ENCODE measurements around the gene CABLES1. TPM values are rescaled to one million over a fixed set of nuclear protein-coding genes. Genes with fewer than 3 reads are reported as not detected.

CABLES1 gene
- total and polyA plus RNA-seq, 2 of the 4 experiments (the other 2 are of a cell fraction): 4.7 to 5.7 TPM

- no TSS peak for BruUV-seq (replicated peaks)
These were observed 22.8 kb downstream of the CABLES1 start for GRCh38 chr18:23158058-23158457.

More at GRCh38 chr18:23158058-23158457, 22.8 kb downstream of the CABLES1 start:
- Histone ChIP-seq H4K5ac (ENCODE audit: low read depth, low read length) (no peak overlapping the region), H3K4me1 (ENCODE audit: control insufficient read depth, insufficient read depth, low read length) (peaks cover 9% of the 10 kb centered on the region), H3K9me1 (ENCODE audit: insufficient read depth, low read length) (peaks cover 13% of the 10 kb centered on the region), H3K4me2 (ENCODE audit: low read depth, low read length) (no peak overlapping the region), H3K36me3 (ENCODE audit: control insufficient read depth, insufficient read depth, low read length) (peaks cover 3% of the 10 kb centered on the region; the same call in 1 of the 2 replicates), H4K20me1 (ENCODE audit: insufficient read depth, low read length) (peaks cover 61% of the 10 kb centered on the region), H3K9ac (ENCODE audit: low read depth, low read length) (no peak overlapping the region), H3K23ac (ENCODE audit: low read depth, low read length) (no peak overlapping the region), H2AFZ (replicated peaks; ENCODE audit: low read length, poor library complexity) (no peak overlapping the region), H3K18ac (ENCODE audit: low read depth, low read length) (no peak overlapping the region), H3K4me3 (ENCODE audit: insufficient read depth, low read depth, low read length) (no peak overlapping the region), H3K79me1 (ENCODE audit: low read depth in 1 of 2, low read length in 2 of 2) (peaks cover 25 to 85% of the 10 kb centered on the region in 2 experiments), H2AK9ac (replicated peaks; ENCODE audit: low read depth, low read length, poor library complexity) (no peak overlapping the region), H3K56ac (ENCODE audit: extremely low read depth, insufficient read depth, low read length) (no peak overlapping the region), H3K14ac (replicated peaks; ENCODE audit: low read depth, low read length) (0 out of 2 replicates have a peak overlapping the region, but pooled peaks have one; percentile 18), H2AK5ac (ENCODE audit: low read depth, low read length) (no peak overlapping the region), H4K91ac (ENCODE audit: insufficient read depth, low read depth, low read length) (no peak overlapping the region), H3K4ac (ENCODE audit: low read depth, low read length) (no peak overlapping the region), H2BK15ac (ENCODE audit: low read depth, low read length) (no peak overlapping the region), H2BK120ac (ENCODE audit: low read depth, low read length) (no peak overlapping the region), H3K27me3 (ENCODE audit: control insufficient read depth, insufficient read depth, low read length) (no peaks in the 10 kb centered on the region), H2BK20ac (ENCODE audit: low read depth, low read length) (no peak overlapping the region), H3K27ac (ENCODE audit: insufficient read depth, low read length) (no peak overlapping the region), H3K9me3 (ENCODE audit: control insufficient read depth, insufficient read depth, low read length) (no peaks in the 10 kb centered on the region), H4K8ac (ENCODE audit: low read depth in 2 of 2, low read length in 2 of 2) (no peak overlapping the region), H2BK5ac (ENCODE audit: low read depth, low read length, poor library complexity, severe bottlenecking) (no peak overlapping the region)
- ChIA-PET CTCF (interaction anchor here (0.6 kb wide), 1 partner anchor 207 kb away, joined by 3 read pairs; no protein-coding TSS in a partner anchor), POLR2A (ENCODE audit: unreplicated experiment) (no interaction called here)
- ATAC-seq (ENCODE audit: low read depth) (no peak), DNase-seq (no peak)
- intact Hi-C loops (cut with micrococcal nuclease): no loop called here
- TF ChIP-seq CHD1 (IDR thresholded peaks at IDR 0.05; ENCODE audit: low read depth, low read length): no peak
- TF ChIP-seq POLR2A (IDR thresholded peaks at IDR 0.05; ENCODE audit: low read depth, low read length): no peak
- TF ChIP-seq NFE2L2 (IDR thresholded peaks at IDR 0.05; ENCODE audit: low read depth, low read length): no peak
- TF ChIP-seq MXI1 (IDR thresholded peaks at IDR 0.05; ENCODE audit: borderline replicate concordance, low read depth, low read length): no peak
- TF ChIP-seq FOS (IDR thresholded peaks at IDR 0.05; ENCODE audit: low read depth, low read length): no peak
- TF ChIP-seq RAD21 (IDR thresholded peaks at IDR 0.05; ENCODE audit: low read length): no peak
- TF ChIP-seq CEBPB (IDR thresholded peaks at IDR 0.05; ENCODE audit: low read depth, low read length): no peak
- TF ChIP-seq RFX5 (IDR thresholded peaks at IDR 0.05; ENCODE audit: low read depth, low read length): no peak
- TF ChIP-seq ELK1 (IDR thresholded peaks at IDR 0.05; ENCODE audit: borderline replicate concordance, low read depth, low read length): no peak
- TF ChIP-seq MAFK (IDR thresholded peaks at IDR 0.05; ENCODE audit: low read depth, low read length): no peak
- no peak for TF ChIP-seq CTCF (conservative IDR thresholded peaks at IDR 0.05; ENCODE audit: low read depth, low read length)
- no peak for TF ChIP-seq SMC3 (IDR thresholded peaks at IDR 0.05; ENCODE audit: low read depth, low read length)
- no peak for TF ChIP-seq RCOR1 (IDR thresholded peaks at IDR 0.05; ENCODE audit: insufficient replicate concordance, low read length)
- TF ChIP-seq USF2 (IDR thresholded peaks at IDR 0.05; ENCODE audit: low read depth, low read length): no peak
- TF ChIP-seq BHLHE40 (IDR thresholded peaks at IDR 0.05; ENCODE audit: low read depth, low read length): no peak
- no peak for TF ChIP-seq MAZ (IDR thresholded peaks at IDR 0.05; ENCODE audit: borderline replicate concordance, low read depth, low read length)
- in situ Hi-C loops (cut with MboI; ENCODE audit: low sequenced_read_pairs): no loop called here
- dilution Hi-C loops (cut with HindIII; ENCODE audit: low sequenced_read_pairs, unreplicated experiment): no loop called here
- no CpG with 5 or more reads among the region's 2 CpGs for WGBS, 2 experiments (ENCODE audit: extremely low coverage in 2 of 2, insufficient read length in 1 of 2)
